NCI-H187 (cell line): ENCODE measurements around the gene CTNNA3.

Experiments used
- DNase-seq, 2 experiments: peaks; one replicate each; lab custom pipeline; 2025; lab: John Stamatoyannopoulos, UW

CTNNA3 gene

GRCh38 chr10:66537186-66537585 is 1158.8 kb downstream of the CTNNA3 start:
- no peak for DNase-seq

GRCh38 chr10:66535439-66535838 is 1160.6 kb downstream of the CTNNA3 start:
- DNase-seq, result no peak

DNA sequence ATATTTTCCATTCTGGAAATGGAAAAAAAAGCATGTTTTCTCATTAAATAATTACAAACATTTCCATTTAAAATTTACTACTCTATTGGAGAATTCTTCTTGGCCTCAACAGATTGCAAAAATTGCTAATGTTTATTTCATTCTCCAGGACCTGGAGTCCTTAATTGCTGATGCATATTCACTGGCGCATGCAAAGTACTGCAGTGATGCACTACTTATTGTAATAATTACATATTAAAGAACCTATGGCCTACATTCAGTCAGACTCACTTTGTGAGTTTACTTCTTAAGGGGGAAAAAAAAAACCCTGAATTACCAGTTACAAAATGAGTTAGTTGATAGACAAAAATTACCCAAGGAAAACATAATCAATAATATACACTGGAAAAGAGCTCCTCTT is 1161.1 kb downstream of the CTNNA3 start:
- no peak for DNase-seq

- DNase-seq, result no peak
These were observed 1174.5 kb downstream of the CTNNA3 start for GRCh38 chr10:66521506-66521905.

GRCh38 chr10:66519616-66520015 is 1176.4 kb downstream of the CTNNA3 start:
- no peak for DNase-seq

DNA sequence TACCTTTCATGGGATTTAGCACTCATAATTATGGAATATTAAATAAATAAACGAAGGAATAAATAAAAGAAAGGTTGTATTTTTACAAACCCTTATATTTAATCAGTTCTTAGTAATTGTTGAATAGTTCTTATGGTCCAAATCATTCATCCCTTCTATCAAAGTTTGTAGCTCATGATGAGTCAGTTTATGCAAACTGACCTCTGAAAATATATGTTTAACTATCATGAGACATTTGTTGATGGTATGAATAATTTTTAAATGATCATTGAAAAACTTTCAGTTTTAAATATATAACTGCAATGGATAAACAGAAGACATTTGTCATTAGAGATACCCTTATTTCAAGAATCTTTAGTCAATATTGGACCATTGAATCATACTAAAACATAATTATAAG is 1181.3 kb downstream of the CTNNA3 start:
- no peak for DNase-seq

DNA sequence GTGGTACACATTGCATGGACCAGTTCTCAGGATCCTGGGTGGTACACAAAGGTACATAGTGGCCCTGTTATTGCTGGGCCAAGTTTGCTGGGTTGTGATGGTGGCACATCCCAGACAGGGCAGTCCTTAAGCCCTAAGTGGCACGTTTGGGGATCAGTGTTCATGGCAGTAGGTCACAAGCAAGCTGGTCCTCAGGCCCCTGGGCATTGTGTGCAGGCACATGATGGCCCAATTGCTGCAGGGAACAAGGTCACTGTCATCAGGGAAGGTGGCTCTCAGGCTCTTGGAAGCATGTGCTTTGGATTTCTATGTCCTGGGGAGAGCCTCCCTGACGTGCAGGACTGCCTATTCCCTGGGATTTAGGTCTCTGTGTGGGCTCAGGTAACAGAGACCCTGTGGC is 1182.5 kb downstream of the CTNNA3 start:
- DNase-seq, result no peak

DNA sequence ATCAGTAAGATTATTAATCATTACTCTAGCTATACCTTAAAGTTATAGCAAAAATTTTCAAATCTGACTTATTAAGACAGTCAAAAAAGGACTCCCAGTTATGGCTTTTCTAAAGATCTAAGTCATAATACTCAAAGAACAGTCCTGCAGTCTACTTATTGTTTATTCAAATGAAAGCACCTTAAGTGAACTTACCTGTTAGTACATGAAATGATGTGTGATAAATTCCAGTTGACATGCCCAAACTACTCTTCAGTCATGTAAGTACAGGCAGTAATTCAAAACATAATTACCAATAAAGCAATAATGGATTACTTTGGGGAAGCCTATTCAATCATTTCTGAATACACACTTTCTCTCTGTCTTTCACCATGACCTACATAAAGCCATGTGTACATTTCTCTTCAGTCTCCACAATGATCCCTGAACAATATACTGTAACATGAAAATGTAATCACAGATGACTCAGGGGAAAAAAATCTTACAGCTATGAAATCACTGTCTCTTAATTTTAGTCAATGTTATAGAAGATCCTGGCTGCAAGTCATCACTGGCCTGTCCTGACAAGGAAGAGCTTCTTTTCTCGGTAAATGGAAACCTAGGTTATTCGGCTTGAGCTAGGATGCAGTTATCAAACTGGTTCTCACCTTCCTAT is 1190.9 kb downstream of the CTNNA3 start:
- DNase-seq, result no peak

- DNase-seq, result no peak
These were observed 1194.6 kb downstream of the CTNNA3 start for GRCh38 chr10:66501356-66501755.

GRCh38 chr10:66483966-66484365 is 1212.0 kb downstream of the CTNNA3 start:
- no peak for DNase-seq

DNA sequence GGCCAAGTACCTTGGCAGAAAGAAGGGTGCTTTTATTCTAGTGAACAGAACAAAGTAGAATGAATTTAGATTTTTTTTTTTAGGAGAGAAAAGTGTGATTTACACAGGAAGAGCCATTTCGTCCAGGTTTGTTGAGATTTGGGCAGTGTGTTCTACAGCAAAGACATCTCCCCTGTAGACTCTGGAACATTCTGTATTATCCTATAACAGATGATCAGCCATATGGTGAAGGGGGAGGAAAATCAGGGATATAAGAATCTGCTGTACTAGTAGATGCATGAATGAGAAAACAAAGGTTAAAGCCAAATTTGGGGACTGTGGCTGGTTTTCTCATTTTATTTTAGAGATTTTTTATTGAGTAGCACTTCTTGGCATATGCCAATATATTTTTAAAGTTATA is 1223.8 kb downstream of the CTNNA3 start:
- DNase-seq, result no peak

DNA sequence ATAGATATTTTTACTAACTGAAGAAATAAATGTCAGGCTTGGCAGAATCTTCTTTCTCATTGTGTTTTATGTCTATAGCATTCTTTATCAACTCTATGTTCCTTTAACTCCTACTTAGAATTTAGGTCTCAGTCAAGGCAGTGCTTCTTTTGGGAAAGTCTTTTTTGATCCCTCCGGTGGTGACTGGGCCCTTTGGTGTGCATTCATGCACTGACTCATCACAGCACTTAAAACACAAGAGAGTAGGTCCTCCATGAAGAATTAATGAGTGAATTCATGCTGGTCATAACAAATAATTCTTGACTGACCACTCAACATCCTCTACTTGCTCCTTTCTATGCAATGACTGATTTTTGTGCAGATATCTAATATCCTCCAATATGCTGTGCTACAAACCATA is 1229.0 kb downstream of the CTNNA3 start:
- no peak for DNase-seq

- DNase-seq, result no peak
These were observed 1229.4 kb downstream of the CTNNA3 start for GRCh38 chr10:66466622-66467021.

DNA sequence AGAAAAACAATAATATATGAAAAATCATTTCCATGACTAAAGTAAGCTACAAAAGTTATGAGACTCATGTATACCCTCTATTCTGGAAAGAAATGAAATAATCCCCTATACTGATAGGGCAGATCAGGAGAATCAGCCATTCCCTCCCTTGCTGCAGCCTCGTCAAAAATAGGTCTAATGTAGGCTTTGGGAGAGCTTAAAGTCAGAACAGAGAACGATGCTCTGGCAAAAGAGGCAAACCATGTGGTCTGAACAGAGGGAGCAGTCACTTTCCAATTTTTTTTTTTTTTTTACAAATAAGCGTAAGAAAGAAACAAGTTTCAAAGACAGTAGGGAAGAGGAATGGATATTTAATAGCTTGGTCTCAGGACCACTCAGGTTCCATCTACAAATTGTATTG is 1232.4 kb downstream of the CTNNA3 start:
- DNase-seq, result no peak

DNA sequence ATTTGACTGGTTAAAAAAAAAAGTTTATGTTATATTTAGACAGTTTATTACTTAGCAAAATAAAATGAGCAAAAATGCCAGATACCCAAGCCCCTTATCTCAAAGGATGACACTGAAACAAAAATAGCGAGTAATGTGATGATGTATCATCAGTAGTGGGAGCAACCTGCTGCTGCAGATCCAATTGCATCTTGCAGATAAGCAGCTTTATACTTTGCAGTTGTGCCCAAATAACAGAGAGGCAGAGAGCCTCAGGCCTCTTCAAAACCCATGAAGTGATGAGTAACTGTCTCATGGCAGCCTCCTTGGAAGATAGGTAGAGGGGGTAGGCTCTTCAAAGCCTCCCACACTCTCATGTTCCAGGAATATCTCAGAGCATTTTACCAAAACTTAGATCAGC is 1238.4 kb downstream of the CTNNA3 start:
- DNase-seq, result no peak

DNA sequence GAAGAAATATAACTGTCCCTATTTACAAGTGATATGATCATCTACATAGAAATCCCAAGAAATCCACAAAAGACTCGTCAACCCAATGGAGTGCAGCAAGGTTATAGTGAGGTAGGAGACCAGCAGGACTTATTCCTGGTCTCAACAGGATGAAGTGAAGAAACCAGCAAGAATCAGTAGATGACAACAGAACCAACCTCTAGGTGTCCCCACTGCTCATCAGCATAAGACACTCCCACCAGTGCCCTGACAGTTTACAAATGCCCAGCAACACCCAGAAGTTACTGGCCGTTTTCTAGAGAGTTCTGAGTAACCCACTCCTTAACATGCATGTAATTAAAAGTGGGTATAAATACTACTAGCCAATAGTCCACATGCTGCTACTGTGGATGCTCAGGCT is 1240.7 kb downstream of the CTNNA3 start:
- DNase-seq, result no peak

DNA sequence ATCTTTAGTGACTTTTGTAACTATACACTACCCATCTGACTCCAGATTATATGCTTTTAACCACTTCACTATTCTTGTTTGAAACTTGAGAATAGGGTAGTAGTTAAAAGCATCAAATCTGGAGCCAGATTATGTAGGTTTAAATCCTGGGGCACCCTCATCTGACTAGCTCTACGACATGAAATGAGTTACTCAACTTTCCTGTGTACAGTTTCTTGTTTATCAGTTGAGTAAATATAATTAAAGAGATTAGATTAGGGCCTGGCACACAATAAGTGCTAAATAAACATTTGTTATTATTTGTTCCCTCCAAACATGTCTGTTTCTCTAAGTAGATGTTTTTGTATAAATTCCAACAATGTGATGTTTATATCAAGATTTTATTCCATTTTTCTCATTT is 1255.4 kb downstream of the CTNNA3 start:
- DNase-seq, result no peak

- no peak for DNase-seq
These were observed 1281.1 kb downstream of the CTNNA3 start for GRCh38 chr10:66414943-66415342.

DNA sequence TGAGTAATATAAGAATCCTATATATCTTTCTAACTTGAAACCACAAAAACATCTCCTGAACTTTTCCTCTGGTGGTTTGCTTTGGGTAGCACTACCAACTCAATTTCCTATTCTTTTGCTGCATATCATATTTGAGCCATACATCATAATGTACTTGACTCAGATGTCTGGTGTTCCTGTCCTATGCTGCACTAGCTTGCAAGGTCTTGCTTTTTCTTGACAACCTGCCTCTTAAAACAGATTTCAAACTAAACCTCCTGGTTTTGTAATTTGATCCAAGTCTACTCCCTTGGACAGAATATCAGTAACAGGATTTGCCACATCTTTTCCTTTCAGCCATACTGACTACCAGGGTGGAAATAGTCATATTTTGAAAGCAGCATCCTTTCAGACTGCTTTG is 1290.4 kb downstream of the CTNNA3 start:
- no peak for DNase-seq

- no peak for DNase-seq
These were observed 1297.3 kb downstream of the CTNNA3 start for GRCh38 chr10:66398669-66399068.

DNA sequence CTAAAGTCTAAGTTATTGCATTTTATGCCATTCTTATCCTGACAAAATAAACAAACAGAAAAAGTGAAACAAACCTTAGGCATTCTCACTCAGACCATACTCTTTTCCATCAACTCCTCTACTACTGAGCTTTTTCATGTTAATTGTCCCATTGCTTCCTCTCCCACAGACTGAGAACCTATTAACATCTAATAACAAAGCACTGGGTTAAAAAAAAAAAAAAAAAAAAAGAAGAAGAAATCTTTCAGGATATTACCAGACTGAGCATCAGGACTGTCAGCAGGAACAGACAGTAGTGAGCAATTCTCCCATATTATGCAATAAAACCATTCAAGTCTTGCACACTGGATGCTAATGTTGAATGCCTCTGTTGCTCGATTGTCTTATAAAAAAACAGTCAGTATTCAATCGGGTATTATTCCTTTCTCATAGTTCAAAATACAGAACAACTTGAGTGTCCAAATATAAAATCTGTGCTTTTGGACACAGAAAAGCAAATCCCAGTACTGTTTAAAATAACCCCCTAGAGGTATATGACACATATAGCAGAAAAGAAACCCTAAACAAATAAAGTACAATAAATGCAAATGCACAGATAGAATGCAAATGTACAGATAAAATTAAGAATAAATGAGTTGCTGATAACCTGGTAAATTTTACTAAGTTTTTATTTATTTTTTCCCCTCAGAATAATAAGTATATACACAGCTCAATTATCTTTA is 1301.5 kb downstream of the CTNNA3 start:
- no peak for DNase-seq

- no peak for DNase-seq
These were observed 1305.1 kb downstream of the CTNNA3 start for GRCh38 chr10:66390926-66391325.

- DNase-seq, result no peak
These were observed 1315.0 kb downstream of the CTNNA3 start for GRCh38 chr10:66381045-66381444.
